NB4 (cell line): ENCODE measurements around the gene ABCA2.

Experiments used
- POLR2A ChIP-seq: IDR thresholded peaks from 2 replicates; pipeline ENCODE4 v1.6.1; 2011; ENCODE audit warnings: mild to moderate bottlenecking; ENCODE audit not compliant: insufficient read length; ENCODE audit errors: extremely low read depth
- TF ChIP-seq, protein P1 (sequence below): IDR thresholded peaks from one replicate; pipeline ENCODE4 v1.5.1; 2012; ENCODE audit warnings: low read depth, low read length

DNA sequence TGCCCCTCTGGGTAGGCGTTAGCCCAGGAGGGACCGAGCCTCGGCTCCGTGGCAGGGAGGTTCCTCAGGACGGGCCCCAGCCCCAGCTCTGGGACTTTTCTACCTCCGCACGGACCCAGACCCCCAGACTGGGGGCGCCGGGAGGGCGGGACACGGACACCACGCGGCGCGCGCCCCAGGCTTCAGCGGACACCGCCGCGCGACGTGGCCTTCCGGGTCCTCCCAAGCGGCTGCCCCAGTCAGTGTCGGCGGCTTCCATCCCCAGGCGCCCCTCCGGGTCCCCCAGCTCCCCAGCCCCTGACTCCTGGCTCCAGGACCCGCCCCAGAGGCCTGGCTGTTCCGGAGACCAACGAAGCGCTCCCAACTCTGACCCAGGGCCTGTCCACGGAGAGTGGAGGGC lies 42.2 kb downstream of the ABCA2 start:
- no peak for TF ChIP-seq POLR2A
- TF ChIP-seq, protein P1, sequence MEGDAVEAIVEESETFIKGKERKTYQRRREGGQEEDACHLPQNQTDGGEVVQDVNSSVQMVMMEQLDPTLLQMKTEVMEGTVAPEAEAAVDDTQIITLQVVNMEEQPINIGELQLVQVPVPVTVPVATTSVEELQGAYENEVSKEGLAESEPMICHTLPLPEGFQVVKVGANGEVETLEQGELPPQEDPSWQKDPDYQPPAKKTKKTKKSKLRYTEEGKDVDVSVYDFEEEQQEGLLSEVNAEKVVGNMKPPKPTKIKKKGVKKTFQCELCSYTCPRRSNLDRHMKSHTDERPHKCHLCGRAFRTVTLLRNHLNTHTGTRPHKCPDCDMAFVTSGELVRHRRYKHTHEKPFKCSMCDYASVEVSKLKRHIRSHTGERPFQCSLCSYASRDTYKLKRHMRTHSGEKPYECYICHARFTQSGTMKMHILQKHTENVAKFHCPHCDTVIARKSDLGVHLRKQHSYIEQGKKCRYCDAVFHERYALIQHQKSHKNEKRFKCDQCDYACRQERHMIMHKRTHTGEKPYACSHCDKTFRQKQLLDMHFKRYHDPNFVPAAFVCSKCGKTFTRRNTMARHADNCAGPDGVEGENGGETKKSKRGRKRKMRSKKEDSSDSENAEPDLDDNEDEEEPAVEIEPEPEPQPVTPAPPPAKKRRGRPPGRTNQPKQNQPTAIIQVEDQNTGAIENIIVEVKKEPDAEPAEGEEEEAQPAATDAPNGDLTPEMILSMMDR = no peak
